ENCODE results near the gene OPN1LW.
"Not testable (repeated sequence)": the region's sequence is repeated elsewhere in the genome, so short reads cannot be mapped to it uniquely, and the experiment has no call there.

OPN1LW gene

GRCh38 chrX:154156221-154156620 is 12.2 kb downstream of the OPN1LW start:
- not testable (repeated sequence) for H3K27me3 Mint-ChIP-seq; H3K4me3 Mint-ChIP-seq; H3K36me3 Mint-ChIP-seq (ENCODE audit: low read depth); H3K9me3 Mint-ChIP-seq; H3K27ac Mint-ChIP-seq; H3K4me1 Mint-ChIP-seq (ENCODE audit: low read depth)

- not testable (repeated sequence) for H3K4me1 Mint-ChIP-seq (ENCODE audit: low read depth); H3K36me3 Mint-ChIP-seq (ENCODE audit: low read depth); H3K27ac Mint-ChIP-seq; H3K27me3 Mint-ChIP-seq; H3K4me3 Mint-ChIP-seq; H3K9me3 Mint-ChIP-seq
Observed at GRCh38 chrX:154157207-154157606, 13.2 kb downstream of the OPN1LW start.

- not testable (repeated sequence) for H3K36me3 Mint-ChIP-seq (ENCODE audit: low read depth); H3K27ac Mint-ChIP-seq; H3K27me3 Mint-ChIP-seq; H3K4me3 Mint-ChIP-seq; H3K9me3 Mint-ChIP-seq; H3K4me1 Mint-ChIP-seq (ENCODE audit: low read depth)
Observed at GRCh38 chrX:154159345-154159744, 15.3 kb downstream of the OPN1LW start.

GRCh38 chrX:154164902-154165301 is 20.9 kb downstream of the OPN1LW start:
- not testable (repeated sequence) for H3K36me3 Mint-ChIP-seq (ENCODE audit: low read depth); H3K4me3 Mint-ChIP-seq; H3K27me3 Mint-ChIP-seq; H3K27ac Mint-ChIP-seq; H3K4me1 Mint-ChIP-seq (ENCODE audit: low read depth); H3K9me3 Mint-ChIP-seq

- H3K27ac Mint-ChIP-seq; H3K9me3 Mint-ChIP-seq; H3K27me3 Mint-ChIP-seq; H3K4me1 Mint-ChIP-seq (ENCODE audit: low read depth); H3K4me3 Mint-ChIP-seq; H3K36me3 Mint-ChIP-seq (ENCODE audit: low read depth): not testable (repeated sequence)
Observed at GRCh38 chrX:154168384-154168783, 24.3 kb downstream of the OPN1LW start.

GRCh38 chrX:154172535-154172943 is 28.5 kb downstream of the OPN1LW start:
- not testable (repeated sequence) for H3K4me3 Mint-ChIP-seq; H3K9me3 Mint-ChIP-seq; H3K27ac Mint-ChIP-seq; H3K27me3 Mint-ChIP-seq; H3K36me3 Mint-ChIP-seq (ENCODE audit: low read depth); H3K4me1 Mint-ChIP-seq (ENCODE audit: low read depth)

GRCh38 chrX:154174356-154174755 is 30.3 kb downstream of the OPN1LW start:
- not testable (repeated sequence) for H3K27ac Mint-ChIP-seq; H3K4me1 Mint-ChIP-seq (ENCODE audit: low read depth); H3K36me3 Mint-ChIP-seq (ENCODE audit: low read depth); H3K4me3 Mint-ChIP-seq; H3K9me3 Mint-ChIP-seq; H3K27me3 Mint-ChIP-seq

- H3K4me1 Mint-ChIP-seq (ENCODE audit: low read depth); H3K27ac Mint-ChIP-seq; H3K36me3 Mint-ChIP-seq (ENCODE audit: low read depth); H3K4me3 Mint-ChIP-seq; H3K27me3 Mint-ChIP-seq; H3K9me3 Mint-ChIP-seq: not testable (repeated sequence)
Observed at GRCh38 chrX:154182296-154182695, 38.3 kb downstream of the OPN1LW start, which contains the start of gene OPN1MW. Gene OPN1MW, plus strand, starts transcription at chrX:154182596. Its CDS starts 82 bp downstream, at chrX:154182678.

- H3K27ac Mint-ChIP-seq; H3K9me3 Mint-ChIP-seq; H3K4me1 Mint-ChIP-seq (ENCODE audit: low read depth); H3K36me3 Mint-ChIP-seq (ENCODE audit: low read depth); H3K4me3 Mint-ChIP-seq; H3K27me3 Mint-ChIP-seq: not testable (repeated sequence)
Observed at GRCh38 chrX:154183794-154184193, 39.8 kb downstream of the OPN1LW start.

GRCh38 chrX:154192846-154193245 is 48.8 kb downstream of the OPN1LW start:
- H3K27me3 Mint-ChIP-seq; H3K4me3 Mint-ChIP-seq; H3K36me3 Mint-ChIP-seq (ENCODE audit: low read depth); H3K4me1 Mint-ChIP-seq (ENCODE audit: low read depth); H3K27ac Mint-ChIP-seq; H3K9me3 Mint-ChIP-seq: not testable (repeated sequence)

- not testable (repeated sequence) for H3K9me3 Mint-ChIP-seq, H3K4me3 Mint-ChIP-seq
Observed at GRCh38 chrX:154194316-154194715, 50.3 kb downstream of the OPN1LW start.

GRCh38 chrX:154196466-154196865 is 52.4 kb downstream of the OPN1LW start:
- not testable (repeated sequence) for H3K27ac Mint-ChIP-seq; H3K4me1 Mint-ChIP-seq (ENCODE audit: low read depth); H3K27me3 Mint-ChIP-seq; H3K4me3 Mint-ChIP-seq; H3K9me3 Mint-ChIP-seq; H3K36me3 Mint-ChIP-seq (ENCODE audit: low read depth)

More at GRCh38 chrX:154194316-154194715, 50.3 kb downstream of the OPN1LW start:
- H3K27ac Mint-ChIP-seq; H3K4me1 Mint-ChIP-seq (ENCODE audit: low read depth); H3K36me3 Mint-ChIP-seq (ENCODE audit: low read depth); H3K27me3 Mint-ChIP-seq: not testable (repeated sequence)

All from stimulated activated naive CD8-positive, alpha-beta T cell treated with anti-CD3 and anti-CD28 coated beads, Interleukin-15, Interleukin-2, amounts not matched to agents 100 ng/mL and 50 ng/mL, for 24 hours (primary cell).